Measurements from ENCODE around the gene EPHX1. TPM values are rescaled to one million over a fixed set of nuclear protein-coding genes. Genes with fewer than 3 reads are reported as not detected.
A peak's percentile ranks its signal among the peaks of the same experiment; 100 is the strongest.

The EPHX1 gene
- total RNA-seq, 1 donor from 2014 or later, result 82.8 TPM

- Histone ChIP-seq H4K20me1 (ENCODE audit: insufficient read depth, low read length) (peaks cover 5% of the 10 kb centered on the region), H3K4me2 (ENCODE audit: low read length) (no peak overlapping the region), H3K4me3 (ENCODE audit: insufficient read depth, low read depth, low read length) (no peak overlapping the region), H3K36me3 (ENCODE audit: insufficient read depth, low read length) (no peaks in the 10 kb centered on the region), H3K27ac (ENCODE audit: low read depth, low read length) (no peak overlapping the region), H3K9ac (ENCODE audit: low read length) (no peak overlapping the region), H3K79me2 (ENCODE audit: insufficient read depth, low read length) (no peaks in the 10 kb centered on the region), H3K9me3 (ENCODE audit: insufficient read depth, low read depth, low read length) (no peaks in the 10 kb centered on the region), H3K27me3 (ENCODE audit: insufficient read depth, low read length) (no peaks in the 10 kb centered on the region), H3K4me1 (ENCODE audit: insufficient read depth, low read length) (no peaks in the 10 kb centered on the region), H2AFZ (ENCODE audit: low read depth, low read length) (no peak overlapping the region)
- no peak overlapping the region for H3K4me3 Mint-ChIP-seq (ENCODE audit: unreplicated experiment)
- H3K36me3 Mint-ChIP-seq (ENCODE audit: low read depth, unreplicated experiment), result peaks cover 39% of the 10 kb centered on the region
- no peak overlapping the region for H3K27ac Mint-ChIP-seq (ENCODE audit: unreplicated experiment)
- peaks cover 2% of the 10 kb centered on the region for H3K9me3 Mint-ChIP-seq (ENCODE audit: unreplicated experiment)
- DNase-seq (ENCODE audit: low read depth), result no peak
- TF ChIP-seq CTCF (IDR thresholded peaks at IDR 0.05; ENCODE audit: insufficient read depth, low read depth, low read length), result no peak
- no peak for TF ChIP-seq EZH2 (IDR thresholded peaks at IDR 0.05; ENCODE audit: insufficient read depth, low read length)
- FAIRE-seq, result no peak
- no peaks in the 10 kb centered on the region for H3K27me3 Mint-ChIP-seq (ENCODE audit: low read depth, unreplicated experiment)
- peaks cover 13% of the 10 kb centered on the region for H3K4me1 Mint-ChIP-seq (ENCODE audit: low read depth, unreplicated experiment)
These were observed 37.7 kb downstream of the EPHX1 start for GRCh38 chr1:225847610-225848009.

- FAIRE-seq, result no peak
- no peak overlapping the region for H3K27ac ChIP-seq (ENCODE audit: low read depth, low read length)
- no peak overlapping the region for H3K27ac Mint-ChIP-seq (ENCODE audit: unreplicated experiment)
- no peak overlapping the region for H3K4me3 Mint-ChIP-seq (ENCODE audit: unreplicated experiment)
- H3K4me2 ChIP-seq (ENCODE audit: low read length), result no peak overlapping the region
- no peaks in the 10 kb centered on the region for H3K9me3 ChIP-seq (ENCODE audit: insufficient read depth, low read depth, low read length)
- no peak for DNase-seq (ENCODE audit: low read depth)
- peaks cover 35% of the 10 kb centered on the region for H3K36me3 Mint-ChIP-seq (ENCODE audit: low read depth, unreplicated experiment)
- no peaks in the 10 kb centered on the region for H3K4me1 ChIP-seq (ENCODE audit: insufficient read depth, low read length)
- H3K4me3 ChIP-seq (ENCODE audit: insufficient read depth, low read depth, low read length), result no peak overlapping the region
- no peaks in the 10 kb centered on the region for H3K27me3 Mint-ChIP-seq (ENCODE audit: low read depth, unreplicated experiment)
- peaks cover 2% of the 10 kb centered on the region for H3K9me3 Mint-ChIP-seq (ENCODE audit: unreplicated experiment)
- TF ChIP-seq CTCF (IDR thresholded peaks at IDR 0.05; ENCODE audit: insufficient read depth, low read depth, low read length) (no peak), EZH2 (IDR thresholded peaks at IDR 0.05; ENCODE audit: insufficient read depth, low read length) (no peak)
- no peaks in the 10 kb centered on the region for H3K36me3 ChIP-seq (ENCODE audit: insufficient read depth, low read length)
- no peak overlapping the region for H2AFZ ChIP-seq (ENCODE audit: low read depth, low read length)
- no peak overlapping the region for H3K9ac ChIP-seq (ENCODE audit: low read length)
- H3K27me3 ChIP-seq (ENCODE audit: insufficient read depth, low read length), result no peaks in the 10 kb centered on the region
- no peaks in the 10 kb centered on the region for H3K79me2 ChIP-seq (ENCODE audit: insufficient read depth, low read length)
- peaks cover 13% of the 10 kb centered on the region for H3K4me1 Mint-ChIP-seq (ENCODE audit: low read depth, unreplicated experiment)
- H4K20me1 ChIP-seq (ENCODE audit: insufficient read depth, low read length), result peaks cover 5% of the 10 kb centered on the region
These were observed 38.4 kb downstream of the EPHX1 start for GRCh38 chr1:225848030-225848955.

GRCh38 chr1:225849925-225850324, 40.0 kb downstream of the EPHX1 start:
- Mint-ChIP-seq H3K4me1 (ENCODE audit: low read depth, unreplicated experiment) (peaks cover 13% of the 10 kb centered on the region), H3K4me3 (ENCODE audit: unreplicated experiment) (no peak overlapping the region), H3K27ac (ENCODE audit: unreplicated experiment) (peak overlapping the region; percentile 68), H3K9me3 (ENCODE audit: unreplicated experiment) (peaks cover 4% of the 10 kb centered on the region), H3K36me3 (ENCODE audit: low read depth, unreplicated experiment) (peaks cover 35% of the 10 kb centered on the region), H3K27me3 (ENCODE audit: low read depth, unreplicated experiment) (no peaks in the 10 kb centered on the region)
- no peak for DNase-seq (ENCODE audit: low read depth)
- H2AFZ ChIP-seq (ENCODE audit: low read depth, low read length), result no peak overlapping the region
- no peaks in the 10 kb centered on the region for H3K27me3 ChIP-seq (ENCODE audit: insufficient read depth, low read length)
- peaks cover 5% of the 10 kb centered on the region for H4K20me1 ChIP-seq (ENCODE audit: insufficient read depth, low read length)
- no peak overlapping the region for H3K4me2 ChIP-seq (ENCODE audit: low read length)
- H3K4me1 ChIP-seq (ENCODE audit: insufficient read depth, low read length), result no peaks in the 10 kb centered on the region
- no peak for FAIRE-seq
- no peak overlapping the region for H3K27ac ChIP-seq (ENCODE audit: low read depth, low read length)
- no peak overlapping the region for H3K9ac ChIP-seq (ENCODE audit: low read length)
- no peak overlapping the region for H3K4me3 ChIP-seq (ENCODE audit: insufficient read depth, low read depth, low read length)
- no peaks in the 10 kb centered on the region for H3K9me3 ChIP-seq (ENCODE audit: insufficient read depth, low read depth, low read length)
- no peaks in the 10 kb centered on the region for H3K79me2 ChIP-seq (ENCODE audit: insufficient read depth, low read length)
- TF ChIP-seq EZH2 (IDR thresholded peaks at IDR 0.05; ENCODE audit: insufficient read depth, low read length), result no peak
- TF ChIP-seq CTCF (IDR thresholded peaks at IDR 0.05; ENCODE audit: insufficient read depth, low read depth, low read length), result no peak
- H3K36me3 ChIP-seq (ENCODE audit: insufficient read depth, low read length), result peaks cover 2% of the 10 kb centered on the region
